HG03060 (cell line): ENCODE data around the gene FBXO30.
A peak's percentile ranks its signal among the peaks of the same experiment; 100 is the strongest.

Experiments
- ATAC-seq: cut with Tn5 transposase; IDR thresholded peaks from one replicate; pipeline ENCODE4 v1.9.1; 2021; ENCODE audit warnings: low read depth, moderate number of reproducible peaks; ENCODE audit not compliant: unreplicated experiment

The FBXO30 gene

DNA sequence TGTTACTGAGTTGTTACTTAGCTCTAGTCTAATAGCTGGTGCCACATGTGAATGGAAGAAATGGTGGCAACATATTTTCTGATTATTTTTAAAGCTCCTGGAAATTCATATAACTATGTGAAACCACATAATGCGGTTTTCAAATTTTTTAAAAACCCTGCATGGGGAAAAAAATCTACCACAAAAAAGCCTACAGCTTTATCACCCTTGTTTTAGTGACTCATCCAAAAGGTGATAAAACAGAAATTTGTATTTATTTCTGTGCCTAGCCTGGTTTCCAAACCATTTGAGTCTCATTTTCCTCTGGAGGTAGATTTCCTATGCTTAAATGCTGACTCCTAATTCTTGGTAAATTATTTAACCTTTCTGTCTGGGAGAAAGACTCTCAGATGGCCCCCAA is 5.4 kb upstream of the FBXO30 start:
- no peak for ATAC-seq

DNA sequence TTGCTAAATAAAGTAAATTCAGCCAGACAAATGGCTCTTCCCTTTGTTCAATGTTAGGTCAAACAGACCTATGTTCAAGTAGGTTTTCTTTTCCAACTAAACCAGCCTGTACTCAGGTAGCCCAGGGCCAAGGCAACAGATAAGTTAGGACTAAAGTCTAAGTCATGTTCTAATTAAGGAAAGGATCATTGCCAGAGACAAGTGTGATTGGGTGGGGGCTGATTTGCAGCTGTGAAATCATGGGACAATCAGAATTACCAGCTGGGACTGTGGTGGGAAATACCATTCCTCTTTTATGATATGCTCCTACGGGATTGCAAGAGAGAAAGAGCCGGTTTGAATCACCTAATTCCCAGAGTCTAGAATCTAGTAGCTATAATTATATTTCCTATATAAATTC is 4.2 kb upstream of the FBXO30 start:
- ATAC-seq = no peak

DNA sequence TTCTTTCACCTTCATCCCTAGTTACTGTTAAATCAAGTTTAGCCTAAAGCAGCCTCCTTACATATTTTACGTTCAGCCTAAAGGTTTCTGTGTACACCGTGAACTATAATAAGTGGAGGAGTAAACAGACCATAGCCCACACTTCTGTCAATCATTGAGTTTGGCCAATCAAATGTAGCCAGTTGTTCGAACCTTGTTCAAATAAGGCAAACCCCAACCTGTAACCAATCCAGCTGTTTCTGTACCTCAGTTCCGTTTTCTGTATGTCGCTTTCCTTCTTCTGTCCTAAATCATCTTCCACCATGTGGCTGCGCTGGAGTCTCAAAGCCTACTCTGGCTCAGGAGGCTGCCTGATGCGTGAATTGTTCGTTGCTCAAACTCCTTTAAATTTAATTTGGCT is 1.8 kb upstream of the FBXO30 start:
- ATAC-seq = no peak

DNA sequence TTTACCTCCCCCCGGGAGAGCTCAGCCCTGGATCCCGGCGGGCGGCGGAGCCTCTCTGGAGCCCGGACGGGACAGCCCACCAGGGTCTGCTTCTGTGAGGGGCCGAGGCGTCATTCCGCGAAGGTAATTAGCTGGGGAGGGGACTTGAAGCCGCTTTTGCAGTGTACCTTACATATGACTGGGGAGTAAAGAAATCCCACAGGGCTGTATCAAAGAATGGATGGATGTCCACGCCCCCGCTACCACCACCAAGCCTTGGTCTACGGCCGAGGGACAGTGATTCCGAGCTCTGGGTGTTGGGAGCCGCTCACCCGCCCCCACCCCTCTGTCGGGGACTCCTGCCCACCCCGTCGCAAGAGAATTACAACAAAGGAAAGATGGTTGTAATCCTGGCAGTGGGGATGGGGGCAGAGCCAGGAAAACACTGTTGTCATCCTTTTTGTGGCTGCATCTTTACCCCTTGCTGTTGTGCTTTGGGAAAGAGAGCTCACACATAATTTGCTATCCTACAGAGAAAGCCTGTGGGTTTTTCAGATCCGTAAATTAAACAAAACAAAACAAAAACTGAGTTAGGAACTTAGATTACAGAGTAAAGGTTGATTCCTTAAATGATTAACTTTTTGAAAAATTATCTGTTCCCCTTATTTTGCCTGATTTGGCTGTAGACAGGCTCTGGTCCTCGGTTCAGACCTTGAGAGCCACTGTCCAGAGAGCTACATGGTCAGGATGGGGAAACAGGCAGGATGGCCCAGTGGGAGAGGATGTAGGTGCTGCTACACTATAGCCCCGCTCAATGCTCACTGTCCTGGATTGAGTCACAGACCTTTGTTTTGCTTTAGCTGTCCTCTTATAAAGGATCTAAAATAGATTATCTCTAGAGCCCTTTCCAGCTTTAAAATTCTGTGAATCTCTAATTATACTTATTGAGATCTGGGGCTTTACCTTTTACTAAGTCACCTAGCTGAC is 997 bp upstream of the FBXO30 start:
- ATAC-seq = no peak

DNA sequence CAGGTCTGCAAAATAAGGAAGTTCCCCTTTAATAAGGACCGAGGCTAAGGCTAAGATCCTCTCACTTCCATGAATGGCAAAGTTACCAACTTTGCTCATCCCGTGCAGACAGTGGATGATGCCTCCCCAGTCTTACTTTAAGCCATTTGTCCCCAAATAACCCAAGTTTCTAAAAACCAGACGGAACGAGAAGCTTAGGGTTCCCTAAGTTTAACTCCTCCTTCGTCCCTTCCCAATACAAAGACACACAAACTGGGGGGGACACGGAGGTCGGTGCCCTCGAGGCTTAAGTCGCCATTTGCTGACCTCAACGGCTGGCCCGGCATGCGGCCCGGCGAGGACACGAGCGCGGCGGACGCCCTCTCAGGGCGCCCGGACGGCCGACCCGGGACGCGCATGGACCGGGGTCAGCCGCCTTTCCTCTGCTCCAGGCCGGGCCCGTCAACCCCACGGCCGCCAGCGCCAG is 527 bp downstream of the FBXO30 start:
- peak; percentile 15 for ATAC-seq

DNA sequence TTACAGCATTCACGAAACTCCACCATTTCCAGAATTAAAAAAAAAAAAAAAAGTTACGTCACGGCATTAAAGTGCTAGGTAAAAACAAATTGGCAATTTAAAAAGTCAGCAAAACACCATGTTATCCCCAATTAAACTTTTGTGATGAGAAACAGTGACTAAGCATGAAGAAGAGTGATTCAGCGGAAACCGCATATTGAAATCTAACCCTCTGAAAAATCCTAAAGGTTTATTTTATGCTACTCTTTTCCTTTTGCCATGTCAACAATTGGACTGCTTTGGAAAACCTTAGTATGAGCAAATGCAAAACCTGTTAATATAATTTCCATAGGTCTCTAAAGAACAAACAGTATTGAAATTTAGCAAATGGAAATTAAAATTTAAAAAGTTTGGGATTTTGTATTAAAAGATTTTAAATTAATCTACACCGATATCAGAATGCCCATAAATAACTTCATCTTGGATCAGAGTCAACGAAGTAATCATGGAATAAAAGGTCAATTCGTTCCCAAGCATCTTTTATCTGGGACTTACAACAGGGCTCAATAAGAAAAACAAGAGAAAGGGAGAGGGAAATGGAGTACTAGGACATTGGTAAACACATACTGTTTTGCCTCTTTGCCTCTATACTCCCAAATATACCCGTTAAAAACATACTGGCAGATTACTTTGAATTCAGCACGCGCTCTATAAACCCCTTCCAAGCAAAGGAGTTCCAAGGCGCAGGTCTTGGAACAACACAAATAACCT is 1.1 kb downstream of the FBXO30 start:
- peak; percentile 2 for ATAC-seq

DNA sequence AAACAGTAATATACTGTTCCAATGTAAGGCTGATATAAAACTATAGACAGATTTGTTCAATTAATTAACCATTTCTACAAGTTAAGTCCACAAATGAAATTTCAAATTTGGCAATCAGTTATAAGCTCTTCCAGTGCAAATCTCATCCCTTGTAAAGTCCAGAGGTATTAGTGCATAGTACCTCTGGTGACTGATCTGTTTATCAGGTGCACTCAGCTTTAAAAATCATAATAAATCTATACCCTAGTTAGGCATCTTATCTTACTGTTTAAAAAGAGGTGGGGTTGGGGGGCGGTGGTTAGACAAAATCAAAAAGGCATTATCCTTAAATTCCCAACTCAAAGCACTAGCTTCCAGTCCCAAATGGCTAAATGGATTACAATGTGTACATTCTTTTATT is 2.9 kb downstream of the FBXO30 start:
- ATAC-seq = no peak

DNA sequence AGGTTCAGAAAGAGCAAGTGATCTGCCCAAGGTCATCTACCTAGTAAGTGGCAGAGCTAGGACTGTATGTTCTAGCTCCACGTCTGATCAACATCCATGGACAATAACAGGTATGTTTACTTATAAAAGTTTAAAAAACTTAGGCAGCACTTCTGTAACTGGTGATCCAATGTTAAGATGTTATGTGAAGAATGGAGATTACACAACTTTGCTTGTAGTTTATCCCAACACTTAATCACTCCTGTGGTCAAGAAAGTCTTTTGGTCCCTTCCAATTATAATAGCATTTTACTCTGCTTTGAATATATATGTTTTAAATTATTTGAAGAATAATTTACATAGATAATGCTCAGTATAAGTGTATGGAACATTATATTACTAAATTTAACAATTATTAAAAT is 4.8 kb downstream of the FBXO30 start:
- ATAC-seq = no peak

DNA sequence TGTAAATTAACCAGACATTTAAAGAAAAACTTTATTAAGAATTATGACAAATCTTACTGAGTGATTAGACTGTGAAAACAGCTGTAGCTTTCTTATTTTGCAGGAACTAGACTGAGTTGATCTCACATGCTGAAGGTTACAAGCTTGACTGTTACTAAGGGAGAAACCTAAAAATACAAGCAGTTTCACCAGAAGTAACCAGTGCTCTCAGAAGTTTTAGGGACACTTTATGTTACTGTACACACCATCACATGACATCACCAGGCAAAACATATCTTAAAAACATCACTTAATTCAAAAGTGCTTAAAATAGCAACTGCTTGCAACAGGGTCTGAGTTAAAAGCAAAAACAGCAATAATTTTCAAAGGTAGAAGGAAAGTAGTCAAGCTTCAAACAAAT is 5.4 kb downstream of the FBXO30 start:
- ATAC-seq = peak; percentile 57

DNA sequence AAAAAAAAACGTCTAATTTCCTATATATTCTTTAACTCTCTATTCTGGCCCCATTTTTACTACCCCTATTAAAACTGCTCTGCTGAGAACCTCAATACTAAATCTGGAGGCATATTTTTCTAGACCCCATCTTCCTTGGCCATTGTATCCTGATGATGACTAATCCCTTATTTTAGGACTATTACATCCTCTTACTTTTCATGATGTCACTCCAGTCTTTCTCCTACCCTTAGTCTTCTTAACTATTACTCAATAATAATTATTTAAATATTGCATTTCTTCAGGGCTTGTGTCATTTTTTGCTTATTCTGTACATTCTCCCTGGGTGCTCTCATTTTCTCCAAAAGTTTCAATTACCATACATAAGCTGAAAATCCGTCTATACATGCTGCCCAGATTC is 6.4 kb downstream of the FBXO30 start:
- ATAC-seq = no peak

DNA sequence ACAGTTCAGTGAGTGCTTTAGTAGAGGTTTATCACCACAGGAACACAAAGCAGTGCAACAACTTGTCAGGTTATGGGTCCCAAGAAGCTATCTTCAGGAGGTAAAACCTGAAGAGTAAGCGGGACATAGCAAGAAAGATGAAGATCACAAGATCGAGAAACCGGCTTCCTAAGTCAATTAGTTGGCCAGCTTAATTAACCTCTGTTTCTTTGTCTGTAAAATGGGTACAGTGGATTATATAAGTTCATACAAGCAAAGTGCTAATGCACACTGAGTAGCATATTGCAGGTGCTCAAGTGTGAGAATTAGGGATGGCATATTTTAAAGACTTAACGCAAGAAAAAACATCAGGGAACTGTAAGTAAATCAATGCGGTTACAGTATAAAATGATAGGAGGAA is 12.5 kb downstream of the FBXO30 start:
- ATAC-seq = no peak

DNA sequence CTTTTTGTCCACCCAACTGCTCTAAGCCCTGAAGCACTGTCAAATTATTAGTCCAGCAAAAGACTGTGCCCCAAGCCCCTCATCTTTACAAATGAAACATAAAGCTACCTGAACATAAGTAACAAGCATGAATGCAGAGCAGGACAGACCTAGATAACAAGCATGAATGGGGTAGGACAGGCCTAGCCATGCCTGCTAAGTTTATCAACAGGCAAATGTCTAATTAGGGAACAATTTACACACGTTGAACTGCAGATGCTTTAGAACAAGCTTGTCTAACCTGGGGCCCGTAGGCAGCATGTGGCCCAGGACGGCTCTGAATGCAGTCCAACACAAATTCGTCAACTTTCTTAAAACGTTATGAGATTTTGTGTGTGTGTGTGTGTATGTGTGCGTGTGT is 13.6 kb downstream of the FBXO30 start:
- no peak for ATAC-seq

DNA sequence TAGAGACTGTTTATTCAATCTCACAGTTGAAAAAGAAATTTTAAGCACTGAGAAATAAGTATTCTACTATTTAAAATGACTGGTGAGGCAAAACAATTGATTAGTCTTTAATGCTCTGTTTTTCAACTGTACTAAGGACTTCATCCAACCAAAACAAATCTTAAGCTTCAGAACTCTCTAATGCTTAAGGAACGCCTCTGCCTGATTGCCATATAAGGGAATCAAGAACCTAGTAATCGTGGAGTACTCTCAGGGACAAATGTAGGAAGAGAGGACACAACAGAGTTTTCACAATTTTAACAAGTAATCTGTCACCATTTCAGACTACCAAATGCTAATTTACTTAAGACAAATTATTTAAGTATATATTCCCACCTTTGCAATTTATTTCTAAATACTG is 16.1 kb downstream of the FBXO30 start:
- ATAC-seq = no peak

DNA sequence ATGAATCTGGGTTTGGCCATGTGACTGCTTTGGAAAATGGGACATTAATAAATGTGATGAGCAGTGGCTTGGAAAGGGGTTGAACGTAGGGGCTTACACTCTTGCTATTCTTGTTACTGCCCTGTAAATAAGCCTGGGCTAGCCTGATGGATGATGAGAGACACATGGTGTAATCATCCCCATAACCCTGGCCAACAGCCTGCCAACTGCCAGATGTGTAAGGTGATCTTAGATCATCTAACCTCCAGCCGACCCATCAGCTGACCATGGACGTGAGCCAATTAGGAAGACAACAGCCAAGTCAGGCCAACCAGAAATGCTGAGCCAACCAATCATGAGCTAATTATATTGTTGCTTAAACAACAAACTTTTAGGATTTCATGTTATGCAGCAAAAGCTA is 25.2 kb downstream of the FBXO30 start:
- no peak for ATAC-seq

DNA sequence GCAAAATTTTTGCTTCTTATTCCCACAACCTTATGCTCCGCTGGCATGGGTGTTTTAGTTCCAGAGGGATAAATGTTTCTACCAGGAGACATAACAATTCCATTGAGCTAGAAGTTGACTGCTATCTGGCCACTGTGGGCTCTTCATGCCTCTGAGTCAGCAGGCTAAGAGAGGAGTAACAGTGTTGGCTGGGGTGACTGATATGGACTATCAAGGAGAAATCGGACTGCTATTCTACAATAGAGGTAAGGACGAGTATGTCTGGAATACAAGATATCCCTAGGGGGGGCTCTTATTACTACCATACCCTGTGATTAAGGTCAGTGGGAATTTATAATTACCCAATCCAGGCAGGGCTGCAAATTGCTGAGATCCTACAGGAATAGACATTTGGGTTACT is 26.9 kb downstream of the FBXO30 start:
- no peak for ATAC-seq

DNA sequence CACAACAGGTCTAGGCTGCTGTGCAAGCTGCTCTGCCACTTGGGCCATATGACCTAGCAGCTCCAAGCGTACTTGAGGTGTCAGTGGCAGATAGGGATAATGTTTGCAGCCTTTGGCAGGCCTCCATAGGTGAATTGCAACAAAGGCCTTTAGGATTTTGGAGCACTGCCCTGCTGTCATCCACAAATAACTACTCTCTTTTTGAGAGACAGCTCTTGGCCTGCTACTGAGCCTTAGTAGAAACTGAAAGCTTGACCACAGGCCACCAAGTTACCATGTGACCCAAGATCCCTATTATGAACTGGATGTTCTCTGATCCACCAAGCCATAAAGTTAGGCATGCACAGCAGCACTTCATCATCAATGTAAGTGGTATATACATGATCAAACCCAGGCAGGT is 29.9 kb downstream of the FBXO30 start:
- peak; percentile 57 for ATAC-seq

DNA sequence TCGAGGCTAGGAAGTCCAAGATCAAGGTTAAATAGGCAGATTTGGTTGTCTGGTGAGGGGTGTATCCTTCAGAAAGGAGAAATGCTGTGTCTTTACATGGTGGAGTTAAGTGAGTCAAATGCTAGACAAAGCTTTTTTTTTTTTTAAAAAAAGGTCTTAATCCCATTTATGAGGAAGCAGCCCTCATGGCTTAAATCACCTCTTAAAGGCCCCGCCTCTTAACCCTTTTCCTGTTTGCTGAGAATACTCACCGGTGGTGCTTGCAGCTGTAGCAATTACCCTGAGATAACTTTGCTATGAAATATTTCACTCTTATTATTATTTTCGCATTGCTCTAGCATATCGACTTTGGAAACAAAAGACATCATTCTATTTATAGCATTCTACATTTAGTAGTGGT is 30.8 kb downstream of the FBXO30 start:
- ATAC-seq = no peak

DNA sequence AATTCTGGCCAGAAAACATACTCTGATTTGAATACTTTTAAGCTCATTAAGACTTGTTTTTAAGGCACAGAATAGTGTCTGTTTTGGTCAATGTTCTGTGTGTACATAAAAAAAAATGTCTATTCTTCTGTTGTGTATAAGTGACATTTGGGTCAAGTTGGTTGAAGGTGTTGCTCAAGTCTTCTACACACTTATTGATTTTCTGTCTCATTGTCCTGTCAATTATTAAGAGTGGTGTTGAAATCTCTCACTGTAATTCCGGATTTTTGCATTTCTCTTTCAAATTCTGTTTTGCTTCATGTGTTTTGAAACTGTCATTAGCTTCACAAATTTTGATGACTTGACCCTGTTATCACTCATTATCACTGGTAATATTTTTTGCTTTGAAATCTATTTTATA is 41.7 kb downstream of the FBXO30 start:
- ATAC-seq = no peak

DNA sequence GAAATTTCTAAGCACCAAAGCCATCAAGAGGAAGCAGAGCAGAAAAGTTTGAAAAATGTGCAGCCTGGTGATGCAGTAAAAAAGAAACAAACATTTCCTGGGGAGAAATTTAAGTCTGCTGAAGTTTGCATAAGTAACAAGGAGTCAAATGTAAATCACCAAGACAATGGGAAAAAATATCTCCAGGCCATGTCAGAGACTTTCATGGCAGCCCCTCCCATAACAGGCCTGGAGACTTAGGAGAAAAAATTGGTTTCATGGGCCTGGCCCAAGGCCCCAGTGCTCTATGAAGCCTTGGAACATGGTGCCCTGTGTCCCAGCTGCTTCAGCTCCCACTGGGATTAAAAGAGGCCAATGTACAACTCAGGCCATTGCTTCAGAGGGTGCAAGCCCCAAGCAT is 49.1 kb downstream of the FBXO30 start:
- ATAC-seq = no peak

DNA sequence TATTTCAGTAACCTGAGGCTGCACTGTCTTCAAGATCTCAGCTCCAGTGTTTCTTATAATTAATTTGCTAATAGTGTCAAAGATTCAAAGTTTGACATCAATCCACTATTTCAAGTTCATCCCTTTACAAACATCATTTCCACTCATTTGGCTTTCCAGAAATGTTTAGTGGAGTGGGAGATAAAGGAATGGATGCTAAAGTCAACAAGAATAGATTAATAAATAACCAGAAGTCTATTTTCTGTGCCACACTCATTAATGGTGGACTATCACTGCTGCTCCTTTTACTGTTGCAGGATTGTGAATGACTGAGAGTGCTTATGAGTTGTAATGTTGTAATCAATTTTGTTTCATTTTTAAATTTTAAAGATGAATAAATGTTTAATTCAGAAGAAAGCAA is 50.9 kb downstream of the FBXO30 start:
- no peak for ATAC-seq

DNA sequence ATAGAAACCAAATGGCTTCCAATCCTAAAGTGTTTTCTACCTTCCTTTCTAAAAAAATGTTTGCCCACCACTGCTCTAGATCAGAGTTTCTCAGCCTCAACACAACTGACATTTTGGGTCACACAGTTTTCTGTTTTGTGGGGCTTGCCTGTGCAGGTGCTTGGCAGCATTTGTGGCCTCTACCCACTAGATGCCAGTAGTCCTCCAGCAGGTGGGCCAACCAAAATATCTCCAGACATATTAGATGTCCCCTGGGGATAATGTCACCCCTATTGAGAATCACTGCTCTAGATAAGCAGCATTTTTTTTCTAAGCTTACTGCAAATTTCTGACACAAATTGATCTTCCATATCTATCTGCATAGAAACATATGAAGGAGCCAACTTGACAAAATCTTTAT is 53.0 kb downstream of the FBXO30 start:
- no peak for ATAC-seq

DNA sequence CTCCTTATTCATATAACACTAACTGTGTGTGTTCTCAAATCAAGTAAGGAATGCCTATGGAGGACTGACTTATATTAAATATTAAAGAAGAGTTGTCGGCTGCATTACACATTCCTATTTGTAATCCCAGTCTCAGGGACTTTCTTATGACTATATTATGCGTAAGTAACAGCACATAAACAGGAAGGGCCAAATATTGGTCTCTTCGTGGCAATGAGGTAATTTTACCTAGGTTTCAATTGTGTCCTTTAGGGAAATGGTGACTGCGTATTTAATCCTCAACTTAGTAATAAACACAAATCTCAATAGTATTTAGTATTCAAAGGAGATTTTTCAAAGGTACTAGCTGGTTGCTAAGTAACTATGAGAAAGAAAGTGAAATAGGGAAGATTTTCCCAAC is 56.5 kb downstream of the FBXO30 start:
- no peak for ATAC-seq
